ENCODE results near the gene CST3. TPM values are rescaled to one million over a fixed set of nuclear protein-coding genes. Genes with fewer than 3 reads are reported as not detected.
"Not testable (repeated sequence)": the region's sequence is repeated elsewhere in the genome, so short reads cannot be mapped to it uniquely, and the experiment has no call there.

Gene CST3
- total RNA-seq: 1 to 10 TPM; 1.8 to 2.6 (median 2.0) TPM

- Mint-ChIP-seq H3K36me3 (ENCODE audit: insufficient read depth) (no peaks in the 10 kb centered on the region), H3K9me3 (no peaks in the 10 kb centered on the region), H3K27me3 (ENCODE audit: low read depth) (peaks cover 25% of the 10 kb centered on the region), H3K4me3 (peak within 1 kb of the TSS; percentile 59), H3K4me1 (ENCODE audit: low read depth) (peaks cover 3% of the 10 kb centered on the region)
- DNase-seq (no peak), ATAC-seq (peak in 1 of 2 donors; percentile 15)
These were observed at the start of gene CST3 for GRCh38 chr20:23637282-23638221. Gene CST3, minus strand, starts transcription at chr20:23637955. Its CDS starts 93 bp downstream, at chr20:23637862.

GRCh38 chr20:23686046-23686750, 48.4 kb upstream of the CST3 start:
- H3K27me3 Mint-ChIP-seq (ENCODE audit: low read depth): peaks cover 12% of the 10 kb centered on the region
- no peak for DNase-seq
- H3K9me3 Mint-ChIP-seq: no peaks in the 10 kb centered on the region
- H3K4me1 Mint-ChIP-seq (ENCODE audit: low read depth): no peaks in the 10 kb centered on the region
- no peaks in the 10 kb centered on the region for H3K36me3 Mint-ChIP-seq (ENCODE audit: insufficient read depth)
- no peak overlapping the region for H3K4me3 Mint-ChIP-seq
- ATAC-seq: no peak

- peaks cover 16% of the 10 kb centered on the region for H3K27me3 Mint-ChIP-seq (ENCODE audit: low read depth)
- not testable (repeated sequence) for ATAC-seq; H3K4me1 Mint-ChIP-seq (ENCODE audit: low read depth); H3K36me3 Mint-ChIP-seq (ENCODE audit: insufficient read depth); H3K4me3 Mint-ChIP-seq; DNase-seq; H3K9me3 Mint-ChIP-seq
These were observed 47.8 kb upstream of the CST3 start for GRCh38 chr20:23685529-23685896.

DNA sequence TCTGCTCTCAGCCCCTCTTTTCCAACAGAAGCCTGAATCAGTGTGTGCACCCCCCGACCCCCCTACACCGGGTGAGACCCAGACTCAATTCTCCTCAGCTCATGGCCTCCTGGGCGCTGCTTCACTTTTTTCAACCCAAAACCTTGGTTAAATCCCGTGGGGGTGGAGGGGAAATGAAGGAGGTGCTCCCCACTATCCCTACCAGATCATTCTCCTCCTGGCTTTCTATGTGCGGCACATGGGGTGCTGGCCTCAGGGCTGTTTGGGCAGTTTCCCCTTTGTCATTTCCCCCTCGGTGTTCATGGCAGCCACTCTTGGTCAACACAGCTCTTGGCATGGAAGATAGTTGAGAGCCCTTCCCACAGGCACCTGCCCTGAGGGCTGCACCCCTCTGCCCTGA, 46.5 kb upstream of the CST3 start:
- H3K4me3 Mint-ChIP-seq: no peak overlapping the region
- ATAC-seq: no peak
- no peak for DNase-seq
- no peaks in the 10 kb centered on the region for H3K36me3 Mint-ChIP-seq (ENCODE audit: insufficient read depth)
- H3K27me3 Mint-ChIP-seq (ENCODE audit: low read depth): peaks cover 16% of the 10 kb centered on the region
- H3K4me1 Mint-ChIP-seq (ENCODE audit: low read depth): no peaks in the 10 kb centered on the region
- H3K9me3 Mint-ChIP-seq: no peaks in the 10 kb centered on the region

DNA sequence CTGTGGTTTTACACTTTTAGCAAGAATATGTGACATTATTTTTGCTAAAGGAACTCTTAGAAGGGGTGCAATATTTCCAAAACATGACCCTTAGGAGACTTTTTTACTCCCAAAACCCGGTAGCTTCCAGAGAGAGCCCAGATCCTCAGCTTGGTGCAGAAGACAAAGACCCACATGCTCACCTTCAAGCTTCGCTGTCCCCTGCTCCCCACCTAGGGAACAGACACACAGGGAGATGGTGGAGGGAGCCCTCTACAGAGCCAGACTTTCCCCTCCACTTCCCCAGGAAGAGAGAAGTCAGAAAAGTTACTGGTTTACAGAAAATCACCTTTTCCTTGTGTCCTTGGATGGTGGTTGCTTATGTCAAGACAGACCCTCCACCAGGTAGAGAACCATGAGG, 46.1 kb upstream of the CST3 start:
- H3K4me3 Mint-ChIP-seq: no peak overlapping the region
- no peaks in the 10 kb centered on the region for H3K4me1 Mint-ChIP-seq (ENCODE audit: low read depth)
- H3K9me3 Mint-ChIP-seq: no peaks in the 10 kb centered on the region
- ATAC-seq (no peak), DNase-seq (no peak)
- no peaks in the 10 kb centered on the region for H3K36me3 Mint-ChIP-seq (ENCODE audit: insufficient read depth)
- H3K27me3 Mint-ChIP-seq (ENCODE audit: low read depth): peaks cover 21% of the 10 kb centered on the region

DNA sequence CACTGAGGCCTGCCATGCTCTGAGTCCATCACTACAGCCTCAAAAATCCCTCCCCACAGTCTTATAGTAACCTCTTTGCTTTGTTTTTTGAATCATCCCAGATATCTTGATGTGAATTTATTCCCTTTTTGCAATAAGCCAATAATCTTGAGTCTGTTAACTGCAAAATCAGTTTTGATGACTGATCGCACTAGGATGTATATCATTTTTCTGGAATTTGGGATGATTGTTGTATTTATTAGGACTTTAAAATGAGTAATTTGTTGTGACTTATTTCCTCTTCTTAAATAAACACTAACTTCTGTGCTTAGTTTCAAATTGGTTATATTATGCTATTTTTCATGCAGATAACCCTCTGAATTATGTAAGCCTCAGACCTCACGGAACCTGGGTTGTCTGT, 45.5 kb upstream of the CST3 start:
- no peaks in the 10 kb centered on the region for H3K9me3 Mint-ChIP-seq
- DNase-seq (no peak), ATAC-seq (no peak)
- no peak overlapping the region for H3K4me3 Mint-ChIP-seq
- H3K4me1 Mint-ChIP-seq (ENCODE audit: low read depth): no peaks in the 10 kb centered on the region
- H3K36me3 Mint-ChIP-seq (ENCODE audit: insufficient read depth): no peaks in the 10 kb centered on the region
- H3K27me3 Mint-ChIP-seq (ENCODE audit: low read depth): peaks cover 22% of the 10 kb centered on the region

DNA sequence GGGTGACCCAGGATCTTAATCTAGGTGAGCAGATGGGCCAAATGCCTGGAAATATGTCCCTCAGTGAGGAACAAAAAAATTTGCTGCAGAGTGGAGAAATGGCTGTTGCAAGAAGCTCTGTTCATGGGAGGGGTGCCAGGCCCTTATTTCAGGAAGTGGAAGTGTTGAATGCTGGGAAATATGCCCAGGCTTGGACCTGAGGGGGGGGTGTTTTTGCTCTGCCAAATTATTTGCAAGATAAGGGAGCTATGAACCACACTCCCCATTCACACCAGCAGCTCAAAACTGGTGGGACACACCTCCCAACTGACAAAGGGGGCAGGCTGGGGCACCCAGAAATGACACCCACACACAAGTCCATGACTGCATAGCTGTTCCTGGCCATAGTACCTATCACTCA, 42.4 kb upstream of the CST3 start:
- Mint-ChIP-seq H3K4me1 (ENCODE audit: low read depth) (no peaks in the 10 kb centered on the region), H3K4me3 (no peak overlapping the region), H3K9me3 (no peaks in the 10 kb centered on the region), H3K27me3 (ENCODE audit: low read depth) (peaks cover 19% of the 10 kb centered on the region), H3K36me3 (ENCODE audit: insufficient read depth) (no peaks in the 10 kb centered on the region)
- no peak for DNase-seq
- no peak for ATAC-seq

- Mint-ChIP-seq H3K4me3 (no peak overlapping the region), H3K36me3 (ENCODE audit: insufficient read depth) (no peaks in the 10 kb centered on the region)
These were observed 41.7 kb upstream of the CST3 start for GRCh38 chr20:23679133-23680092.

GRCh38 chr20:23673209-23673608, 35.5 kb upstream of the CST3 start:
- no peak for ATAC-seq
- Mint-ChIP-seq H3K4me1 (ENCODE audit: low read depth) (no peaks in the 10 kb centered on the region), H3K36me3 (ENCODE audit: insufficient read depth) (no peaks in the 10 kb centered on the region), H3K27me3 (ENCODE audit: low read depth) (peaks cover 2% of the 10 kb centered on the region), H3K9me3 (no peaks in the 10 kb centered on the region), H3K4me3 (no peak overlapping the region)
- DNase-seq: no peak

More at GRCh38 chr20:23679133-23680092, 41.7 kb upstream of the CST3 start:
- H3K4me1 Mint-ChIP-seq (ENCODE audit: low read depth): no peaks in the 10 kb centered on the region
- peaks cover 19% of the 10 kb centered on the region for H3K27me3 Mint-ChIP-seq (ENCODE audit: low read depth)
- H3K9me3 Mint-ChIP-seq: no peaks in the 10 kb centered on the region
- ATAC-seq (no peak), DNase-seq (no peak)

DNA sequence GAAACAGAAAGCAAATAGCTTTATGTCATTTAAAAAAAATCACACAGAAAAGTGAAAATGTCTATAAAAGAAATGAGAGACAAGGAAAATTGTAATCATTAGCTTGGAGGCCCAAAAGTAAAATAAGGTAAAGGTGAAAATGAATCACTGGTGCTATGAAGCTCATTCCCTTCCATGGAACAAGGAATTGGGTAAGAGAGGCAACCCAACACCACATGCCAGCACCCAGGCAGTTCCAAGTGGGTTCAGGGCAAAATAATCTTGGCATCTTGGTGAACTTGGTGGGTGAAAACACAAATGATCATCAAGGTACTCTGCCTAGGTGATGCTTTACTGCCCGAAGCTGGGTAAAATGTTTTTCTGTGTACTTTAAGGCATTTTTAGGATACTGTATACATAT, 34.4 kb upstream of the CST3 start:
- ATAC-seq (no peak), DNase-seq (no peak)
- Mint-ChIP-seq H3K4me3 (no peak overlapping the region), H3K4me1 (ENCODE audit: low read depth) (no peaks in the 10 kb centered on the region), H3K9me3 (no peaks in the 10 kb centered on the region), H3K27me3 (ENCODE audit: low read depth) (peaks cover 2% of the 10 kb centered on the region), H3K36me3 (ENCODE audit: insufficient read depth) (no peaks in the 10 kb centered on the region)

DNA sequence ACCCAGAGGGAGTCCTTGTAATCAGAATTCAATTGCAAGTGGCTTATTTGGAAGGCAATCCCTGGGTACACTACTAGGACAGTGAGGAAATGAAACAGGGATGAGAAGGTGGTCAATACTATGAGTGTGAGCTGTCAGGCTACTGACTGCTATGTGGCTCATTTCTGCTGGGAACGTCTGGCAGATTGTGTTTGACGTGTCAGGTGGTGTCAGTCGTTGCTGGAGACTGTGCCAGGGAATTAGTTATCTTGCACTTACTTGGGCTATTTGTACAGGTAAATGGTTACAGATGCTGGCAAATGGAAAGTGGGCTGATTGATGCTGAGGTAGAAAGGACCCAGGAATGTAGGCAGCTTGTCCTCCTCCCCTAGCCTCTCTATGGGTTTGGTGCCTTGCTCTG, 33.7 kb upstream of the CST3 start:
- H3K36me3 Mint-ChIP-seq (ENCODE audit: insufficient read depth): no peaks in the 10 kb centered on the region
- DNase-seq: no peak

GRCh38 chr20:23670361-23670760, 32.6 kb upstream of the CST3 start:
- Mint-ChIP-seq H3K36me3 (ENCODE audit: insufficient read depth) (no peaks in the 10 kb centered on the region), H3K9me3 (no peaks in the 10 kb centered on the region), H3K27me3 (ENCODE audit: low read depth) (no peaks in the 10 kb centered on the region), H3K4me1 (ENCODE audit: low read depth) (no peaks in the 10 kb centered on the region), H3K4me3 (no peak overlapping the region)
- no peak for DNase-seq
- no peak for ATAC-seq

More for the DNA sequence above, 33.7 kb upstream of the CST3 start:
- Mint-ChIP-seq H3K27me3 (ENCODE audit: low read depth) (peaks cover 2% of the 10 kb centered on the region), H3K9me3 (no peaks in the 10 kb centered on the region), H3K4me3 (no peak overlapping the region), H3K4me1 (ENCODE audit: low read depth) (no peaks in the 10 kb centered on the region)
- no peak for ATAC-seq

DNA sequence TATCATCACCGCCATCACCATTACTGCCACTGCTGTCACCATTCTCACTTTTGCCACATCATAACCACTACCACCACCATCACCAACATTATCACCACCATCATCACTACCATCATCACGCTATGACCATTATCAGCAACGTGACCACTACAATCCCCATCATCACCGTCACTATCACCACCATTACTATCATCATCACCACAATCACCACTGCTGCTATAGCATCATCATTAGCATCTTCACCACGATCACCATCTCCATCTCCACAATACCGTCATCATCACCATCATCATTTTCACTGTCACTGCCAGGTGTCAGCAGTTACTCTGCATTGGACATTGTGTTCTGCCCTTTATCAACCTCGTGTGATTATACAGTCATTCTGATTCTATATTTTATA, 32.1 kb upstream of the CST3 start:
- ATAC-seq: no peak

GRCh38 chr20:23669327-23669726, 31.6 kb upstream of the CST3 start:
- ATAC-seq: no peak
- no peaks in the 10 kb centered on the region for H3K27me3 Mint-ChIP-seq (ENCODE audit: low read depth)
- H3K36me3 Mint-ChIP-seq (ENCODE audit: insufficient read depth): no peaks in the 10 kb centered on the region
- H3K4me3 Mint-ChIP-seq: no peak overlapping the region
- no peaks in the 10 kb centered on the region for H3K9me3 Mint-ChIP-seq
- DNase-seq: no peak
- H3K4me1 Mint-ChIP-seq (ENCODE audit: low read depth): no peaks in the 10 kb centered on the region

More for the DNA sequence above, 32.1 kb upstream of the CST3 start:
- Mint-ChIP-seq H3K4me1 (ENCODE audit: low read depth) (no peaks in the 10 kb centered on the region), H3K9me3 (no peaks in the 10 kb centered on the region), H3K4me3 (no peak overlapping the region), H3K27me3 (ENCODE audit: low read depth) (no peaks in the 10 kb centered on the region), H3K36me3 (ENCODE audit: insufficient read depth) (no peaks in the 10 kb centered on the region)
- DNase-seq: no peak
